ENCODE data around the gene OR4D5. TPM values are rescaled to one million over a fixed set of nuclear protein-coding genes. Genes with fewer than 3 reads are reported as not detected.

The OR4D5 gene
- not detected for total RNA-seq (ENCODE audit: unreplicated experiment)
- long read RNA-seq: 0 reads

- DNase-seq (ENCODE audit: low spot score): no peak
- Mint-ChIP-seq H3K9me3 (ENCODE audit: unreplicated experiment) (no peaks in the 10 kb centered on the region), H3K4me3 (ENCODE audit: unreplicated experiment) (no peak within 1 kb of the TSS), H3K4me1 (ENCODE audit: unreplicated experiment) (no peaks in the 10 kb centered on the region), H3K27me3 (ENCODE audit: unreplicated experiment) (peaks cover 3% of the 10 kb centered on the region), H3K36me3 (ENCODE audit: low read depth, unreplicated experiment) (no peaks in the 10 kb centered on the region), H3K27ac (ENCODE audit: unreplicated experiment) (no peak within 1 kb of the TSS)
- TF ChIP-seq, protein P1, sequence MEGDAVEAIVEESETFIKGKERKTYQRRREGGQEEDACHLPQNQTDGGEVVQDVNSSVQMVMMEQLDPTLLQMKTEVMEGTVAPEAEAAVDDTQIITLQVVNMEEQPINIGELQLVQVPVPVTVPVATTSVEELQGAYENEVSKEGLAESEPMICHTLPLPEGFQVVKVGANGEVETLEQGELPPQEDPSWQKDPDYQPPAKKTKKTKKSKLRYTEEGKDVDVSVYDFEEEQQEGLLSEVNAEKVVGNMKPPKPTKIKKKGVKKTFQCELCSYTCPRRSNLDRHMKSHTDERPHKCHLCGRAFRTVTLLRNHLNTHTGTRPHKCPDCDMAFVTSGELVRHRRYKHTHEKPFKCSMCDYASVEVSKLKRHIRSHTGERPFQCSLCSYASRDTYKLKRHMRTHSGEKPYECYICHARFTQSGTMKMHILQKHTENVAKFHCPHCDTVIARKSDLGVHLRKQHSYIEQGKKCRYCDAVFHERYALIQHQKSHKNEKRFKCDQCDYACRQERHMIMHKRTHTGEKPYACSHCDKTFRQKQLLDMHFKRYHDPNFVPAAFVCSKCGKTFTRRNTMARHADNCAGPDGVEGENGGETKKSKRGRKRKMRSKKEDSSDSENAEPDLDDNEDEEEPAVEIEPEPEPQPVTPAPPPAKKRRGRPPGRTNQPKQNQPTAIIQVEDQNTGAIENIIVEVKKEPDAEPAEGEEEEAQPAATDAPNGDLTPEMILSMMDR (IDR thresholded peaks at IDR 0.05; ENCODE audit: unreplicated experiment): no peak
These were observed at the start of gene OR4D5 for GRCh38 chr11:123939317-123939716. Gene OR4D5, plus strand, starts transcription at chr11:123939617. Its CDS starts 0 bp downstream, at chr11:123939617.

DNA sequence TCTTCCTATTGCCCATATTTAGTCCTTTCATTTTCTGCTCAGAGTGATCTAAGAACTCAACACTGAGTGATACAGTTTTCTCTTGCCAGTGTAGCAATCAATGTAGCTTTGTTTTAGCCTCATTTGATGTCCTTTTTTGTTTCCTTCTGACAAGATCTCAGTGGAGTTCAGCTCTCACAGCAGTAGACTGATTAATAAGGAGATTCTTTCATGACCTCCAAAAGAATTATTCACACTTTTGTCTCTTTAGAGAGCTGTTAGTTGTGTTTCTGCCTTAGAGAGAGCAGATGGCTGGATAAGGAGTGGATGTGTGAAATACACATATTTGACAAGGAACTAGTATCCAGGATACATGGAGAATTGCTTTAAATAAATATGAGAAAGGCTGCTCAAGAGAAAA is 47.4 kb upstream of the OR4D5 start:
- H3K27me3 Mint-ChIP-seq (ENCODE audit: unreplicated experiment): no peaks in the 10 kb centered on the region
- H3K4me1 Mint-ChIP-seq (ENCODE audit: unreplicated experiment): no peaks in the 10 kb centered on the region
- H3K4me3 Mint-ChIP-seq (ENCODE audit: unreplicated experiment): no peak overlapping the region
- TF ChIP-seq, protein P1 (IDR thresholded peaks at IDR 0.05; ENCODE audit: unreplicated experiment): no peak
- no peak for DNase-seq (ENCODE audit: low spot score)
- no peaks in the 10 kb centered on the region for H3K36me3 Mint-ChIP-seq (ENCODE audit: low read depth, unreplicated experiment)
- H3K9me3 Mint-ChIP-seq (ENCODE audit: unreplicated experiment): no peaks in the 10 kb centered on the region
- no peak overlapping the region for H3K27ac Mint-ChIP-seq (ENCODE audit: unreplicated experiment)

GRCh38 chr11:123899792-123900191 is 39.6 kb upstream of the OR4D5 start:
- no peaks in the 10 kb centered on the region for H3K36me3 Mint-ChIP-seq (ENCODE audit: low read depth, unreplicated experiment)
- no peaks in the 10 kb centered on the region for H3K4me1 Mint-ChIP-seq (ENCODE audit: unreplicated experiment)
- TF ChIP-seq, protein P1 (IDR thresholded peaks at IDR 0.05; ENCODE audit: unreplicated experiment): no peak
- no peak overlapping the region for H3K4me3 Mint-ChIP-seq (ENCODE audit: unreplicated experiment)
- no peak overlapping the region for H3K27ac Mint-ChIP-seq (ENCODE audit: unreplicated experiment)
- H3K27me3 Mint-ChIP-seq (ENCODE audit: unreplicated experiment): no peaks in the 10 kb centered on the region
- no peak for DNase-seq (ENCODE audit: low spot score)
- H3K9me3 Mint-ChIP-seq (ENCODE audit: unreplicated experiment): no peaks in the 10 kb centered on the region

DNA sequence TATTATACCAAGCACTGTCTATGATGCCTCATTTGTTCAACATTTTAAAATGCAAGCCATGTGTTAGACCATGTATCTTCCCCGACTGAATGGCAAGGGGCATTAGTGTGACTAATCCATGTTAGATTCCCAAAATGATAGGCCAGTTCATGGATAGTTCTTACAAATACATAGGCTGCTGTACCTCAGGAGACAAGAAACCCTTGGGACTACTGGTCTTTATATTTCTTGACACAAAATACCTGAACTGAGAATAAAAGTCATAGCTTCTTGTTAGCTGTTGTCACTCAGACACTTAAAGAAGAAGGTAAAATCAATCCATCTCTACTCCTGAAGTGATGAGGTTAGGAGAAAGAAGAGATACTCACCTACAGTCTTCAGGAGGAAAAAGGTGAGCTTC is 37.5 kb upstream of the OR4D5 start, which contains the start of gene OR8D4:
TSS of gene OR8D4 (plus strand) at position 301 of the 400 bp plus-strand sequence. CDS start 4,265 bp downstream, outside the sequence.
- H3K4me1 Mint-ChIP-seq (ENCODE audit: unreplicated experiment): no peaks in the 10 kb centered on the region
- TF ChIP-seq, protein P1 (IDR thresholded peaks at IDR 0.05; ENCODE audit: unreplicated experiment): no peak
- H3K27ac Mint-ChIP-seq (ENCODE audit: unreplicated experiment): no peak within 1 kb of the TSS
- H3K27me3 Mint-ChIP-seq (ENCODE audit: unreplicated experiment): no peaks in the 10 kb centered on the region
- no peaks in the 10 kb centered on the region for H3K36me3 Mint-ChIP-seq (ENCODE audit: low read depth, unreplicated experiment)
- no peaks in the 10 kb centered on the region for H3K9me3 Mint-ChIP-seq (ENCODE audit: unreplicated experiment)
- DNase-seq (ENCODE audit: low spot score): no peak
- H3K4me3 Mint-ChIP-seq (ENCODE audit: unreplicated experiment): no peak within 1 kb of the TSS

DNA sequence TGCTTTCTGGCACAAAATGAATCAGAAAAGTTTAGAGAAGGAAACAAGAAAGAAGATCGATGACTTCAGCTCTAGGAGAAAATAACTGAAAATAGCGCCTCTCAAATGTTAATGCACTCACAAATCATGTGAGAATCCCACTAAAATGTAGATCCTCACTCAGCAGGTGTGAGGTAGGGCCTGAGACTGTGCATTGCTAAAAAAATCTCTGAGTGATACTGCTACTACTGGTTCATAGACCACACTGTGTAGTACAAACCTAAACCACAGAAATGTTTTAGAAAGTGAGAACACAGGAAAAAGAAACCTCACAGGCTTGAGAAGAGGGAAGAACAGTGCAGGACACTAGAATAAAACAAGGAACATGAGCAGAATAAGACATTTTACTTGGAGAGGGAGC is 35.5 kb upstream of the OR4D5 start:
- H3K27ac Mint-ChIP-seq (ENCODE audit: unreplicated experiment): no peak overlapping the region
- TF ChIP-seq, protein P1 (IDR thresholded peaks at IDR 0.05; ENCODE audit: unreplicated experiment): no peak
- H3K4me1 Mint-ChIP-seq (ENCODE audit: unreplicated experiment): no peaks in the 10 kb centered on the region
- no peaks in the 10 kb centered on the region for H3K9me3 Mint-ChIP-seq (ENCODE audit: unreplicated experiment)
- no peak for DNase-seq (ENCODE audit: low spot score)
- H3K27me3 Mint-ChIP-seq (ENCODE audit: unreplicated experiment): no peaks in the 10 kb centered on the region
- no peaks in the 10 kb centered on the region for H3K36me3 Mint-ChIP-seq (ENCODE audit: low read depth, unreplicated experiment)
- H3K4me3 Mint-ChIP-seq (ENCODE audit: unreplicated experiment): no peak overlapping the region
